GM11168 (cell line): ENCODE data around the gene NCSTN.

Experiments used
- in situ Hi-C: fragments of 300-500 bp; cut with MboI; formaldehyde crosslinking; loops from one replicate; pipeline ENCODE4 v1.12.0; 2022; ENCODE audit warnings: low sequenced_read_pairs; ENCODE audit not compliant: unreplicated experiment

NCSTN gene

GRCh38 chr1:160342953-160343869 lies at the start of gene NCSTN, which contains the start of gene COPA:
TSS of gene NCSTN (plus strand) at chr1:160343383. CDS start at chr1:160343397, 14 bp downstream.
TSS of gene COPA (minus strand) at chr1:160343250. CDS start at chr1:160343170, 80 bp downstream.
- in situ Hi-C loops, result no loop called here

DNA sequence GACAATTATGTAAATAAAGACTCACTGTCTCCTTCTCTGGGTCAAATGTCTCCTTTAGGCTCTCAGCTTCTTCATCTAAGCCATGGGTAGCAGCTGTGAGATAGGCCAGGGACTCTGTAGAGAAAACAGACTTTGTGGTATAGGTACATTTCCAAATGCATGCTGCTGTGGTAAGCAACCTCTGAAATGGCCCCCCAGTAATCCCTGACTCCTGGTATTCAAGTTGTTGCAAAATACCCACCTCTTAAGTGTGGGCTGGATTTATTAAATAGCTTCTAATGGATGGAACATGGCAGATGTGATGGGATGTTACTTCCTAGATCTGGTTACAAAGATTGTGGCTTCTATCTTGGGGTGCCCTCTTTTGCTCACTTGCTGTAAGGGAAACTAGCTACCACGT lies 47.1 kb upstream of the NCSTN start:
- in situ Hi-C loops, result loop anchor here (10.0 kb wide), 1 partner anchor 101 kb away; the partner anchor contains the start of gene CASQ1

- in situ Hi-C loops, result no loop called here
Measured at GRCh38 chr1:160300173-160300572, 43.0 kb upstream of the NCSTN start.

- in situ Hi-C loops, result no loop called here
Measured at GRCh38 chr1:160307118-160307791, 35.9 kb upstream of the NCSTN start.

GRCh38 chr1:160308451-160309184 lies 34.6 kb upstream of the NCSTN start:
- in situ Hi-C loops, result no loop called here

DNA sequence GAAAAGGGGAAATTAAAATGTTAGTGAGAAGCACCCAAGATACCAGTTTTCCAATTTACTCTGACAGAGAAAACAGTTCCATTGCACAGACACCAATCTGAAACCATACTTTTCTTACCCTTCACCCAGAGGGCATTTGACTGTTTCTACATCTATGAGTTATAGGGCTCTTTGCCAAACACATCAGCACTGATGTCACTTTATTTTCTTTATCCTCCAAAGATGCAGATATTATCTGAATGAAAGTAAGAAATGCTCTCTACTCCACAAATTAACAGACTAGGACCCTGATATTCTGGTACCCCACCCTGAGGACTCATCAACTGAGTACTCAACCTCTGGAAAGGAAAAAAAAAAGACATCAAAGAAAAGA lies 34.0 kb upstream of the NCSTN start:
- in situ Hi-C loops, result no loop called here

DNA sequence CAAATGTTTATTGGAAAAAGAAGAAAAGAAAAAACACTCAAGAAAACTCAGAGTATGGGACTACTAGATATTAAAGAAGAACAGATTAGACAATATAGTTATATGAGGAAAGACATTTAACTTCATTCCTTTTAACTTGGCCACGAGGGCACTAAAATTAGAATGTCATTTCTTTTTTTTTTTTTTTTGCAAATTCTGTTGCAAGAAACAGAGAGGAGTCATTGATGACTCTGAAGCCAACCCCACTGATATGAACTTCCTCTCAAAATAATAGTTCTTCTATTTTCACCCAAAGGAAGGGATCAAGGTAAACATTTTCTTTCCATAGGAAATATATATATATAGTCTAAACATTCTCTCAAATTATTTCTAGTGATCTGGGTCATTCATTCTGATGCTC lies 33.6 kb upstream of the NCSTN start:
- in situ Hi-C loops, result no loop called here

- in situ Hi-C loops, result no loop called here
Measured at GRCh38 chr1:160315359-160315758, 27.8 kb upstream of the NCSTN start.

- in situ Hi-C loops, result no loop called here
Measured at GRCh38 chr1:160322831-160323230, 20.4 kb upstream of the NCSTN start.

GRCh38 chr1:160325252-160325651 lies 17.9 kb upstream of the NCSTN start:
- in situ Hi-C loops, result no loop called here

DNA sequence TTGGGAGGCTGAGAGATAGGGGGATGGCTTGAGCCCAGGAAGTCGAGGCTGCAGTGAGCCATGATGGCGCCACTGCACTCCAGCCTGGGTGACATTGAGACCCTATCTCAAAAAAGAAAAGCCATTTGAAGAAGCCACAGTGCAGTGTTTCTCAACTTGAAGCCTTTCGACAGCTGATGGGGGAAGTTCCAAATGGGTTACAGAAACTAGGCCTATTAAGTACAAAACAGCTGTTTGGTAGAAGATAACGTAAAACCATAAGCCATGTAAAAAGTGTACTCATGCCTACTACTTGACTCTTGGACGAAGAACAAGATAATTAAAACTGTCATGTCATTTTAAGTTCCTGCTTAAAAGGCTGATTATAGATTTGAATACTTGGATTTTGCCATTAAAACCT lies 16.8 kb upstream of the NCSTN start:
- in situ Hi-C loops, result no loop called here

DNA sequence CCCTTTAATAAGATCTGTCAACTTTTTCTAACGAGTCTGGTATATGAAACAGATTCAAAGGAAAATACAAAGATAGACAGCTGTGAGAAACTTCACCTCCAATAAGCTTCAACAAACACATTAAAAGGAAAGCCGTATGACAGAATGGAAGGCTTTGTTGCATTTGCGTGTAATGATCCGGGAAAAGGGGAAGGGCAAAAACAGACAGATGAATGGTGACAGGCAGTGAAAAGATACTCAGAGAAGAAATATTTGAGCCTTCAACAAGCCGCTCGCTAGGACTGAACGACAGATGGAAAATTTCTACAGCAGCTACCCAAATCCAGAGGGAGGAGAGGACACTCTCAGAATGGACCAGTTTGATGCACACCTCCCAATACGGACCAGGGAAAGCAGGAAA lies 15.0 kb upstream of the NCSTN start:
- in situ Hi-C loops, result no loop called here

DNA sequence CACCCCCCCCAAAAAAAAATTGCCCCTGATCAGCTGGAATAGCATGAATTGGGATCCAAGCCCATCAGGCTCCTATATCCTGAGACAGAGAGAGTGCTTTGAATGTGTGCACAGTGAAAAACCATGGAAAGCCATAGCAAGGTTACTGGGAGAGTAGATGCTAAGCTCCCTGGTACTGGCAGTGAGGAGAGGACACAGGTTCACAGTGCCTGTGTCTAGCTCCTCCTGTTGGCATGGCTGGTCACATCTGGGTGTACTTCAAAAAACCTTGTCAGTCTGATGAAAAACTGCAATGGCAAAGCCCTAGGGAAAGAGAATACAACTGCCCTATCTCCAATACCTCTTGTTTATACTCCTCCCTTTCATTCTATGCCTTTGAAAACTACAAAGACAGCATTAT lies 13.1 kb upstream of the NCSTN start:
- in situ Hi-C loops, result no loop called here

DNA sequence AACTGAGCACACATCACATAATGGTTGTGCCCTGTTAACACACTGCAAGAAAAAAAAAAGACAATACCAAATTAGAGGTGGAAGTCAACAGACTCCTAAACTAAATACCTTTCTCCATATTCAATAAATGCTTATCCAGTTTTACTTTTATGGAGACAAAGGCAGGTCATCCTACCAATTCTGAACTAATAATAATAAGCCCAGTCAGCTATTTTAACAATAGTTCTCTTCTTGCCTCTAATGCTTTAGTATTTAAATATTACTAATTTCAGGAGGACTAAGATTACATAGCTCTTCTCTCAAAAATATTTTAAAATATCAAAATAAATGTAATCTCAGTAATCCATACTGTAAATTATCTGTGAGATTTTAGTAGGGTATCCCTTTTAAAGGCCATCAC lies 10.7 kb upstream of the NCSTN start:
- in situ Hi-C loops, result no loop called here

DNA sequence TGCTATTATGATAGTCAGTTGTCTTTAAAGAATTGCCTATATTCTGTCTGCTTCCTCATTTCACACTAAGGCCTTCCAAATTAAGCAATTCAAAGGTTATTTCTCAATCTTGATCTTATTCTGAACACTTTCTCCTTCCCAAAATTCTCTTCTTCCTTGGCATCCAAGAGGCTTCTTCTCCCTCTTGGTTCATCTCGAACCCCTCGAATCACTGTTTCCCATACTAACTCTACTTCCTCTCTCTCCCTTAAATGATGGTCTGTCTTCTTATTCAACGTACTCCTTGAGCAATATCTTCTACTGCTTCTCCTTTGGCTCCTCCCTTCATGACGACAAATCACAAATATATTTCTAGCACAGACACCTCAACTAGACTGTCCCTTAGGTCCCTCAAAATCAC lies 4.6 kb upstream of the NCSTN start:
- in situ Hi-C loops, result no loop called here

GRCh38 chr1:160340146-160340545 lies 3.0 kb upstream of the NCSTN start:
- in situ Hi-C loops, result no loop called here

GRCh38 chr1:160340866-160341265 lies 2.3 kb upstream of the NCSTN start:
- in situ Hi-C loops, result no loop called here

GRCh38 chr1:160342526-160342925 lies 657 bp upstream of the NCSTN start:
- in situ Hi-C loops, result no loop called here

DNA sequence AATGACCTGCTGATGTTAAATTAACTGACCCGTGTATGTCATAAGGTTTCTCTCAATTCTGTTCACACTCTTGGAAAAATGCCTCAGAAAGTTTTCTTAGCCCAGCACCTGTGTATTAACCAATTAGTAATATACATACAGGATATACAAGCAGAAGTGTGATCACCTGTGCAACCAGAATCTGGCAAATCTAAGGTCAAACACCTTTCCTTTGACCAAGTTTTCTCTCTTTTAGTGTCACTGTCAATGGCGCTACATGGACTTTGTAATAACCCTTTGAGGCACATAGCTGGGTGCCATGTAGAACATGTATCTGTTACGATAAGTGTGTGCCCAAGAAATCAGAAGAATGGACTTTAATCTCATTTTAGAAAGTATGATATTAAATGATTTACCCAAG lies 1.1 kb downstream of the NCSTN start:
- in situ Hi-C loops, result no loop called here

DNA sequence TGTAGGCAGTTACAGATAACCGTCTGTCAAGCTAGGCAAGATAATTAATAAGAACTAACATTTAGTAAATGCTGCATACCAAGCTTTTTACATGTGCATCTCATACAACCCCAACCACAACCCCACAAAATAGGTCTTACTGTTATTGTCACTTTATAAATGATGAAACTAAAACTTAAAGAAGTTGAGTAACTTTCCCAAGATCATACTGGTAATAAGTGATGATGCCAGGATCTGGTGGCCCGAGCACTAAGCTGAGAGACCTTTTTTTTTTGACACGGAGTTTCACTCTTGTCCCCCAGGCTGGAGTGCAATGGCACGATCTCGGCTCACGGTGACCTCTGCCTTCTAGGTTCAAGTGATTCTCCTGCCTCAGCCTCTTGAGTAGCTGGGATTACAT lies 1.8 kb downstream of the NCSTN start:
- in situ Hi-C loops, result no loop called here

GRCh38 chr1:160346463-160346862 lies 3.3 kb downstream of the NCSTN start:
- in situ Hi-C loops, result no loop called here
